Stomach (tissue), 4 donors: ENCODE data around the gene ZCCHC7.
"Not testable (repeated sequence)": the region's sequence is repeated elsewhere in the genome, so short reads cannot be mapped to it uniquely, and the experiment has no call there.

Experiments used
- EP300 ChIP-seq: sonication (generic); formaldehyde crosslinking; IDR thresholded peaks from one replicate; pipeline ENCODE4 v1.6.1; 2017; ENCODE audit warnings: antibody characterized with exemption
- POLR2AphosphoS5 ChIP-seq, 3 donors: sonication (generic); formaldehyde crosslinking; IDR thresholded peaks; one replicate each; pipeline ENCODE4 v1.6.1; 2016; ENCODE audit warnings: antibody characterized with exemption in 3 of 3
- TF ChIP-seq, protein P1 (sequence below), 7 experiments: fragments of 450-650 bp in 4 of 7; fragments of 200-600 bp in 3 of 7; sonication (generic) in 3 of 7; IDR thresholded peaks; one replicate each; pipeline ENCODE4 v1.5.1; 2016 to 2019; ENCODE audit warnings: antibody characterized with exemption in 7 of 7, control low read depth in 2 of 7, mild to moderate bottlenecking in 1 of 7

DNA sequence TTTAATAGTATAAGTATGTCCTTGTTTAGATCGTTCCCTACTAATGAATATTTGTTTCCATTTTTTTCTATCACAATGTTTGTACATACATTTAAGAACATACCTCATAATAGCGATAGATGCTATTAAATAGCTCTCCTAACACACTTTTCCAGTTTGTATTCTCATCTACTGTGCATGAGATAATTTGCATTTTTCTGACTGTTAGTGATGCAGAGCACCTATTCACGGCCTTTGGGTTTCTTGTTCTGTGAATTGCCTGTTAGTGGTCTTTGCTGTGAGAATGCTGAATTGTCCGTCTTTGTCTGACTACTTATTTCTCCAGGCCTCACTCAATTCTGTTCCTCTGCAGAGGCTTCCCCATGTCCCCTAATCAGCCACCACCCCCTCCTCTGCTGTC, 5.9 kb upstream of the ZCCHC7 start:
- TF ChIP-seq, protein P1, sequence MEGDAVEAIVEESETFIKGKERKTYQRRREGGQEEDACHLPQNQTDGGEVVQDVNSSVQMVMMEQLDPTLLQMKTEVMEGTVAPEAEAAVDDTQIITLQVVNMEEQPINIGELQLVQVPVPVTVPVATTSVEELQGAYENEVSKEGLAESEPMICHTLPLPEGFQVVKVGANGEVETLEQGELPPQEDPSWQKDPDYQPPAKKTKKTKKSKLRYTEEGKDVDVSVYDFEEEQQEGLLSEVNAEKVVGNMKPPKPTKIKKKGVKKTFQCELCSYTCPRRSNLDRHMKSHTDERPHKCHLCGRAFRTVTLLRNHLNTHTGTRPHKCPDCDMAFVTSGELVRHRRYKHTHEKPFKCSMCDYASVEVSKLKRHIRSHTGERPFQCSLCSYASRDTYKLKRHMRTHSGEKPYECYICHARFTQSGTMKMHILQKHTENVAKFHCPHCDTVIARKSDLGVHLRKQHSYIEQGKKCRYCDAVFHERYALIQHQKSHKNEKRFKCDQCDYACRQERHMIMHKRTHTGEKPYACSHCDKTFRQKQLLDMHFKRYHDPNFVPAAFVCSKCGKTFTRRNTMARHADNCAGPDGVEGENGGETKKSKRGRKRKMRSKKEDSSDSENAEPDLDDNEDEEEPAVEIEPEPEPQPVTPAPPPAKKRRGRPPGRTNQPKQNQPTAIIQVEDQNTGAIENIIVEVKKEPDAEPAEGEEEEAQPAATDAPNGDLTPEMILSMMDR (IDR thresholded peaks at IDR 0.05) = not testable (repeated sequence)
- TF ChIP-seq EP300; POLR2AphosphoS5 (IDR thresholded peaks at IDR 0.05): not testable (repeated sequence)
